Mucosa of descending colon (tissue), 3 donors: ENCODE measurements around the gene ESRP2. TPM values are rescaled to one million over a fixed set of nuclear protein-coding genes. Genes with fewer than 3 reads are reported as not detected.

Experiments
- ATAC-seq: fragments of 200-7000 bp; cut with Tn5 transposase; one replicate; pipeline ENCODE4 v1.9.1; 2020; ENCODE audit warnings: mild to moderate bottlenecking, moderate library complexity
- DNase-seq, 3 donors: peaks; one replicate each; pipeline ENCODE4 v3.0.0-alpha.2; 2020
- H3K36me3 ChIP-seq: fragments of 200-600 bp; one replicate; pipeline ENCODE4 v1.8.0; 2021; ENCODE audit warnings: low read depth, mild to moderate bottlenecking
- H3K4me1 ChIP-seq: fragments of 200-600 bp; one replicate; pipeline ENCODE4 v1.8.0; 2021; ENCODE audit warnings: low read depth, mild to moderate bottlenecking
- H3K4me3 ChIP-seq: fragments of 200-600 bp; one replicate; pipeline ENCODE4 v1.8.0; 2021; ENCODE audit warnings: mild to moderate bottlenecking
- H3K9me3 ChIP-seq: fragments of 200-600 bp; one replicate; pipeline ENCODE4 v1.8.0; 2021; ENCODE audit warnings: mild to moderate bottlenecking
- CTCF ChIP-seq: fragments of 200-600 bp; IDR thresholded peaks from one replicate; pipeline ENCODE4 v1.8.0; 2022; ENCODE audit warnings: antibody characterized with exemption, mild to moderate bottlenecking
- intact Hi-C, 2 donors: fragments of 100-400 bp; cut with DNase I in 1 of 2; cut with micrococcal nuclease in 1 of 2; formaldehyde crosslinking; loops; one replicate each; pipeline versions ENCODE4 v1.11.0 to v1.11.1; 2022; cut with DNase I, micrococcal nuclease
- total RNA-seq, 3 donors: library from RNA; stranded (reverse); fragmentation: NEBNext Ultra II Directional in 2 of 3; extraction: Animal tissue kit (Norgen Biotek cat#: 25700) in 2 of 3; gene quantifications; one replicate each; pipeline versions ENCODE4 v1.2.1 to v1.2.4, GENCODE V29; 2021 to 2023
- donor health status: DM: no; HTN: no; CAD: no; lungs with moderate emphysema.
- donor health status: DM: no; HTN: no; CAD: no.
- donor health status: DM: no; HTN: yes; CAD: no.

The ESRP2 gene
- total RNA-seq, 3 donors from 2014 or later, result 46.6 to 125 (median 94.5) TPM

GRCh38 chr16:68247400-68247799 is 11.5 kb upstream of the ESRP2 start:
- Histone ChIP-seq H3K4me3 (no peak overlapping the region), H3K4me1 (peaks cover 16% of the 10 kb centered on the region), H3K36me3 (no peaks in the 10 kb centered on the region), H3K9me3 (no peaks in the 10 kb centered on the region)
- ATAC-seq (no peak), DNase-seq (peak in 2 of 3 donors; percentile 39 to 47)
- intact Hi-C loops, result no loop called here
- no peak for TF ChIP-seq CTCF

GRCh38 chr16:68246666-68247065 is 10.7 kb upstream of the ESRP2 start:
- intact Hi-C loops, result no loop called here
- peak in 1 of 3 donors; percentile 30 for DNase-seq
- no peaks in the 10 kb centered on the region for H3K9me3 ChIP-seq
- H3K36me3 ChIP-seq, result no peaks in the 10 kb centered on the region
- no peak overlapping the region for H3K4me3 ChIP-seq
- peaks cover 16% of the 10 kb centered on the region for H3K4me1 ChIP-seq
- no peak for ATAC-seq
- TF ChIP-seq CTCF, result no peak

- Histone ChIP-seq H3K4me3 (no peak overlapping the region), H3K36me3 (no peaks in the 10 kb centered on the region), H3K9me3 (no peaks in the 10 kb centered on the region), H3K4me1 (peaks cover 16% of the 10 kb centered on the region)
- intact Hi-C loops, result no loop called here
- TF ChIP-seq CTCF, result no peak
- ATAC-seq (no peak), DNase-seq (peak in 1 of 3 donors; percentile 27)
These were observed 10.2 kb upstream of the ESRP2 start for GRCh38 chr16:68246121-68246520.

GRCh38 chr16:68244903-68245853 is 9.3 kb upstream of the ESRP2 start, which contains the start of gene PLA2G15:
PLA2G15 (plus strand) TSS chr16:68245373; CDS start chr16:68245427, 54 bp downstream.
- intact Hi-C loops, result loop anchor here in 1 of 2 donors (5.0 kb wide), 1 partner anchor 82 kb away; no protein-coding TSS in a partner anchor
- peak; percentile 98 for ATAC-seq
- Histone ChIP-seq H3K4me3 (peak within 1 kb of the TSS; percentile 64), H3K9me3 (no peaks in the 10 kb centered on the region), H3K36me3 (no peaks in the 10 kb centered on the region), H3K4me1 (peaks cover 19% of the 10 kb centered on the region)
- no peak for TF ChIP-seq CTCF
- DNase-seq, result peak; percentile 97 to 99 (median 99)

- no peaks in the 10 kb centered on the region for H3K36me3 ChIP-seq
- H3K9me3 ChIP-seq, result no peaks in the 10 kb centered on the region
- H3K4me1 ChIP-seq, result peaks cover 26% of the 10 kb centered on the region
- TF ChIP-seq CTCF, result no peak
- peak in 2 of 3 donors; percentile 52 to 58 for DNase-seq
- peak overlapping the region; percentile 64 for H3K4me3 ChIP-seq
- intact Hi-C loops, result loop anchor here in 1 of 2 donors (5.0 kb wide), 1 partner anchor 83 kb away; no protein-coding TSS in a partner anchor
- ATAC-seq, result peak; percentile 2
These were observed 8.6 kb upstream of the ESRP2 start for GRCh38 chr16:68244481-68244902.
